HUES48 (cell line): ENCODE results near the gene MTO1.
"Not testable (repeated sequence)": the region's sequence is repeated elsewhere in the genome, so short reads cannot be mapped to it uniquely, and the experiment has no call there.

Experiments
- H3K27ac ChIP-seq: one replicate; pipeline ENCODE4 v1.7.0; 2013; ENCODE audit warnings: low read depth, low read length, inconsistent platforms
- H3K27me3 ChIP-seq: 2 replicates; pipeline ENCODE4 v1.6.1; 2013; ENCODE audit warnings: mild to moderate bottlenecking, low read length; ENCODE audit not compliant: control insufficient read depth, insufficient read depth
- H3K36me3 ChIP-seq: 2 replicates; pipeline ENCODE4 v1.6.1; 2013; ENCODE audit warnings: low read length; ENCODE audit not compliant: control insufficient read depth, insufficient read depth
- H3K4me1 ChIP-seq: 2 replicates; pipeline ENCODE4 v1.6.1; 2013; ENCODE audit warnings: mild to moderate bottlenecking, low read length; ENCODE audit not compliant: control insufficient read depth, insufficient read depth
- H3K4me3 ChIP-seq: 2 replicates; pipeline ENCODE4 v1.5.1; 2013; ENCODE audit warnings: mild to moderate bottlenecking, low read depth, low read length
- H3K9ac ChIP-seq: 2 replicates; pipeline ENCODE4 v1.6.1; 2013; ENCODE audit warnings: mild to moderate bottlenecking, low read depth, low read length, moderate library complexity
- H3K9me3 ChIP-seq: 2 replicates; pipeline ENCODE4 v1.6.1; 2013; ENCODE audit warnings: low read length; ENCODE audit not compliant: control insufficient read depth, insufficient read depth

The MTO1 gene

DNA sequence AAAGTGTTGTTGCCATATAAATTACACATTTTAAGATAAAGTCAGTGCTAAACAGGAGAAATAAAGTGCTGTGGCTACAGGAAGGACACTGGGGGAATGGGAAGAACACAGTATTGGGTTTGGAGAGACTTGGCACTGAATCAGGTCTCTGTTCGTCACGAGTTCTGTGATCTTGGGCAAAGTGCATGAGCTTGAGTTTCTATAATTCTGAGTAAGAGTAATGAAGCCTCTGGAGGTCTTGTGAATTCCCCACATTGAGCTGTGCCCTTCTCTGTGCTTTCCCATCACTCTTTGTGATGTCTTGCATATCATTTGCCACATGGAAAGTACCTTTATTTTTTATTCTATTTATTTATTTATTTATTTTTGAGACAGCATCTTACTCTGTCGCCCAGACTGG lies 76.1 kb downstream of the MTO1 start:
- H3K27ac ChIP-seq = no peak overlapping the region
- H3K27me3 ChIP-seq = no peaks in the 10 kb centered on the region

GRCh38 chr6:73538116-73538779 lies 76.7 kb downstream of the MTO1 start:
- no peak overlapping the region for H3K9ac ChIP-seq
- no peaks in the 10 kb centered on the region for H3K9me3 ChIP-seq
- H3K27me3 ChIP-seq = no peaks in the 10 kb centered on the region
- H3K36me3 ChIP-seq = no peaks in the 10 kb centered on the region
- H3K4me3 ChIP-seq = no peak overlapping the region
- no peaks in the 10 kb centered on the region for H3K4me1 ChIP-seq
- H3K27ac ChIP-seq = no peak overlapping the region

More for the DNA sequence above, 76.1 kb downstream of the MTO1 start:
- Histone ChIP-seq H3K4me1 (no peaks in the 10 kb centered on the region), H3K9me3 (no peaks in the 10 kb centered on the region), H3K36me3 (no peaks in the 10 kb centered on the region), H3K9ac (no peak overlapping the region), H3K4me3 (no peak overlapping the region)

GRCh38 chr6:73542481-73542880 lies 80.9 kb downstream of the MTO1 start:
- H3K36me3 ChIP-seq, H3K4me1 ChIP-seq, H3K9ac ChIP-seq, H3K9me3 ChIP-seq, H3K27ac ChIP-seq, H3K27me3 ChIP-seq, H3K4me3 ChIP-seq: not testable (repeated sequence)

DNA sequence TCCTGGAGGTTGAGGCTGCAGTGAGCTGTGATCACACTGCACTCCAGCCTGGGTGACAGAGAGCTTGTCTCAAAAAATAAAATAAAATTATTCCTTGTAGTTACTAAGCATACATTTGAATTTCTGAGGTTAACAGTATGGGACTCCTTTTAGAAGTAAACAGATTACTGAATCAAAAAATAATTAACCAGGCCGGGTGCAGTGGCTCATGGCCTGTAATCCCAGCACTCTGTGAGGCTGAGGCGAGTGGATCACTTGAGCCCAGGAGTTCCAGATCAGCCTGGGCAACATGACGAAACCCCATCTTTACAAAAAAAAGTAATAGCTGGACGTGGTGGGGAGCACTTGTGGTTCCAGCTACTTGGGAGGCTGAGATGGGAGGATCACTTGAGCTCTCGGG lies 81.4 kb downstream of the MTO1 start:
- Histone ChIP-seq H3K27ac (no peak overlapping the region), H3K4me3 (no peak overlapping the region), H3K36me3 (no peaks in the 10 kb centered on the region), H3K4me1 (no peaks in the 10 kb centered on the region), H3K27me3 (no peaks in the 10 kb centered on the region), H3K9ac (no peak overlapping the region), H3K9me3 (no peaks in the 10 kb centered on the region)

- Histone ChIP-seq H3K4me1 (no peaks in the 10 kb centered on the region), H3K36me3 (no peaks in the 10 kb centered on the region)
Observed at GRCh38 chr6:73547036-73547435, 85.5 kb downstream of the MTO1 start.

GRCh38 chr6:73548458-73549446 lies 87.2 kb downstream of the MTO1 start:
- Histone ChIP-seq H3K4me3 (no peak overlapping the region), H3K9ac (no peak overlapping the region), H3K27me3 (no peaks in the 10 kb centered on the region), H3K36me3 (no peaks in the 10 kb centered on the region), H3K4me1 (no peaks in the 10 kb centered on the region), H3K9me3 (no peaks in the 10 kb centered on the region), H3K27ac (no peak overlapping the region)

More at GRCh38 chr6:73547036-73547435, 85.5 kb downstream of the MTO1 start:
- H3K4me3 ChIP-seq = no peak overlapping the region
- no peaks in the 10 kb centered on the region for H3K9me3 ChIP-seq
- no peak overlapping the region for H3K27ac ChIP-seq
- H3K27me3 ChIP-seq = no peaks in the 10 kb centered on the region
- no peak overlapping the region for H3K9ac ChIP-seq

GRCh38 chr6:73551115-73551514 lies 89.6 kb downstream of the MTO1 start:
- not testable (repeated sequence) for H3K9ac ChIP-seq, H3K4me3 ChIP-seq, H3K27me3 ChIP-seq, H3K9me3 ChIP-seq, H3K36me3 ChIP-seq, H3K4me1 ChIP-seq, H3K27ac ChIP-seq

DNA sequence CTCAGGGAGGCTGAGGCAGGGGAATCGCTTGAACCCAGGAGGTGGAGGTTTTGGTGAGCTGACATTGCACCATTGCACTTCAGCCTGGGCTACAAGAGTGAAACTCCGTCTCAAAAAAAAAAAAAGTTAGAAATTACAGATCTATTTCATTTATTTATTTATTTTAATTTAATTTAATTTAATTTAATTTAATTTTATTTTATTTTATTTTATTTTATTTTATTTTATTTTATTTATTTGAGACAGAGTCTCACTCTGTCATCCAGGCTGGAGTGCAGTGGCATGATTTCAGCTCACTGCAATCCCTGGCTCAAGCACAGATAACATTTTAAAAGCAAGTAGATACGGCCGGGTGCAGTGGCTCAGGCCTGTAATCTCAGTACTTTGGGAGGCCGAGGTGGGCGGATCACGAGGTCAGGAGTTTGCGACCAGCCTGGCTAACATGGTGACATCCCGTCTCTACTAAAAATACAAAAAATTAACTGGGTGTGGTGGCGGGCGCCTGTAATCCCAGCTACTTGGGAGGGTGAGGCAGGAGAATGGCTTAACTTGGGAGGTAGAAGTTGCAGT lies 93.9 kb downstream of the MTO1 start:
- not testable (repeated sequence) for H3K36me3 ChIP-seq, H3K4me1 ChIP-seq, H3K27ac ChIP-seq, H3K9me3 ChIP-seq, H3K4me3 ChIP-seq, H3K27me3 ChIP-seq, H3K9ac ChIP-seq

GRCh38 chr6:73556836-73557235 lies 95.3 kb downstream of the MTO1 start:
- H3K4me3 ChIP-seq = no peak overlapping the region
- no peak overlapping the region for H3K9ac ChIP-seq
- H3K36me3 ChIP-seq = no peaks in the 10 kb centered on the region
- H3K27me3 ChIP-seq = no peaks in the 10 kb centered on the region
- H3K4me1 ChIP-seq = peaks cover 13% of the 10 kb centered on the region
- no peaks in the 10 kb centered on the region for H3K9me3 ChIP-seq
- H3K27ac ChIP-seq = no peak overlapping the region
